H1 (cell line): ENCODE data around the gene TCF4. TPM values are rescaled to one million over a fixed set of nuclear protein-coding genes. Genes with fewer than 3 reads are reported as not detected.

ENCODE experiments used
- CTCF ChIA-PET: fragments of 300-600 bp; sonication (Branson Sonifier 250); formaldehyde crosslinking; loops from one replicate; lab custom pipeline; 2021; ENCODE audit not compliant: partially characterized antibody; lab: Charles Lee
- POLR2A ChIA-PET: fragments of 300-600 bp; sonication (Branson Sonifier 250); formaldehyde crosslinking; loops from one replicate; lab custom pipeline; 2021; ENCODE audit warnings: inconsistent platforms; ENCODE audit not compliant: partially characterized antibody; lab: Charles Lee
- DNase-seq, 2 experiments: peaks; one replicate each; pipeline versions ENCODE4 v3.0.0 to v3.0.0-alpha.2; 2010 to 2022; ENCODE audit warnings: low spot score in 2 of 2, low read depth in 1 of 2, mixed read lengths in 1 of 2
- FAIRE-seq: peaks from 2 replicates; lab custom pipeline; 2011; peaks lifted over from hg19 to GRCh38; lab: Jason Lieb, UNC
- H2AFZ ChIP-seq: 2 replicates; pipeline ENCODE4 v1.8.1; 2012; ENCODE audit warnings: low read length, inconsistent platforms
- H2AK5ac ChIP-seq: 2 replicates; pipeline ENCODE4 v1.6.1; 2013; ENCODE audit warnings: low read depth, low read length
- H2BK120ac ChIP-seq: replicated peaks from 2 replicates; pipeline ENCODE3; 2013; ENCODE audit warnings: low read depth, low read length, inconsistent platforms
- H2BK12ac ChIP-seq: 2 replicates; pipeline ENCODE4 v1.6.1; 2013; ENCODE audit warnings: low read depth, low read length
- H2BK15ac ChIP-seq: 2 replicates; pipeline ENCODE4 v1.6.1; 2013; ENCODE audit warnings: low read length
- H2BK20ac ChIP-seq: 2 replicates; pipeline ENCODE4 v1.6.1; 2013; ENCODE audit warnings: low read length
- H2BK5ac ChIP-seq: 2 replicates; pipeline ENCODE4 v1.6.1; 2013; ENCODE audit warnings: low read depth, low read length
- H3K14ac ChIP-seq: 2 replicates; pipeline ENCODE4 v1.6.1; 2013; ENCODE audit warnings: inconsistent platforms; ENCODE audit not compliant: insufficient read length
- H3K18ac ChIP-seq: 2 replicates; pipeline ENCODE4 v1.6.1; 2013; ENCODE audit warnings: low read length; ENCODE audit errors: extremely low read depth
- H3K23ac ChIP-seq: 2 replicates; pipeline ENCODE4 v1.6.1; 2013; ENCODE audit warnings: inconsistent platforms; ENCODE audit not compliant: insufficient read length
- H3K23me2 ChIP-seq: 2 replicates; pipeline ENCODE4 v1.6.1; 2013; ENCODE audit warnings: low read depth, low read length
- H3K27ac ChIP-seq: 2 replicates; pipeline ENCODE4 v1.6.1; 2011; ENCODE audit warnings: low read depth, low read length, inconsistent platforms
- H3K27me3 ChIP-seq, 4 experiments: replicated peaks in 1 of 4; 1 replicate in 1 of 4; 2 replicates in 3 of 4; pipeline versions ENCODE4 v1.6.1 to v1.8.1; 2011 to 2013; ENCODE audit warnings: low read length in 3 of 4, mild to moderate bottlenecking in 3 of 4, inconsistent platforms in 2 of 4, mixed read lengths in 2 of 4, moderate library complexity in 1 of 4; ENCODE audit not compliant: control insufficient read depth in 3 of 4, insufficient read depth in 3 of 4; ENCODE audit errors: extremely low read depth in 1 of 4
- H3K36me3 ChIP-seq, 4 experiments: 2 replicates each; pipeline versions ENCODE4 v1.6.1 to v1.8.1; 2011 to 2013; ENCODE audit warnings: mild to moderate bottlenecking in 4 of 4, low read length in 3 of 4, moderate library complexity in 2 of 4, control low read depth in 1 of 4, inconsistent platforms in 1 of 4; ENCODE audit not compliant: insufficient read depth in 4 of 4, control insufficient read depth in 2 of 4
- H3K4ac ChIP-seq: replicated peaks from 2 replicates; pipeline ENCODE3; 2013; ENCODE audit warnings: low read length, low read depth, mixed read lengths, inconsistent platforms; ENCODE audit not compliant: insufficient read length
- H3K4me1 ChIP-seq, 4 experiments: replicated peaks in 1 of 4; 1 replicate in 1 of 4; 2 replicates in 3 of 4; pipeline versions ENCODE4 v1.6.1 to v1.8.1; 2011 to 2013; ENCODE audit warnings: low read length in 3 of 4, inconsistent platforms in 2 of 4, mixed read lengths in 1 of 4; ENCODE audit not compliant: insufficient read depth in 4 of 4, control insufficient read depth in 3 of 4
- H3K4me2 ChIP-seq, 2 experiments: 2 replicates each; pipeline versions ENCODE4 v1.6.1 to v1.8.1; 2011 to 2013; ENCODE audit warnings: low read depth in 2 of 2, low read length in 2 of 2, control low read depth in 1 of 2, inconsistent platforms in 1 of 2, mild to moderate bottlenecking in 1 of 2; ENCODE audit not compliant: insufficient read depth in 1 of 2
- H3K4me3 ChIP-seq, 4 experiments: fragments of 200-600, 300-600 bp in 1 of 4; sonication (generic), shearing (Covaris generic), sonication (Bioruptor Twin) in 1 of 4; 2 replicates each; pipeline versions ENCODE4 v1.5.1 to v1.8.1; 2011 to 2016; ENCODE audit warnings: low read length in 4 of 4, low read depth in 3 of 4, control low read depth in 2 of 4, inconsistent platforms in 2 of 4, mild to moderate bottlenecking in 2 of 4, mixed read lengths in 1 of 4, moderate library complexity in 1 of 4; ENCODE audit not compliant: insufficient read depth in 2 of 4; ENCODE audit errors: extremely low read depth in 1 of 4
- H3K56ac ChIP-seq: replicated peaks from 2 replicates; pipeline ENCODE3; 2013; ENCODE audit warnings: low read depth, mild to moderate bottlenecking, mixed read lengths, low read length, inconsistent platforms; ENCODE audit not compliant: insufficient read length
- H3K79me1 ChIP-seq: 2 replicates; pipeline ENCODE4 v1.6.1; 2013; ENCODE audit warnings: low read depth, low read length, control low read depth
- H3K79me2 ChIP-seq, 2 experiments: 2 replicates each; pipeline versions ENCODE4 v1.6.1 to v1.8.1; 2012 to 2013; ENCODE audit warnings: low read length in 2 of 2, mild to moderate bottlenecking in 2 of 2, inconsistent platforms in 1 of 2; ENCODE audit not compliant: insufficient read depth in 2 of 2, control insufficient read depth in 1 of 2
- H3K9ac ChIP-seq, 4 experiments: replicated peaks in 1 of 4; 1 replicate in 1 of 4; 2 replicates in 3 of 4; pipeline versions ENCODE4 v1.6.1 to v1.8.1; 2011 to 2013; ENCODE audit warnings: low read depth in 3 of 4, low read length in 3 of 4, control low read depth in 2 of 4, mild to moderate bottlenecking in 2 of 4, moderate library complexity in 2 of 4, inconsistent platforms in 1 of 4; ENCODE audit errors: extremely low read depth in 1 of 4
- H3K9me3 ChIP-seq, 2 experiments: 2 replicates each; pipeline versions ENCODE4 v1.6.1 to v1.8.1; 2012 to 2013; ENCODE audit warnings: mild to moderate bottlenecking in 2 of 2, moderate library complexity in 2 of 2, control low read depth in 1 of 2, inconsistent platforms in 1 of 2, low read depth in 1 of 2, low read length in 1 of 2, mixed read lengths in 1 of 2; ENCODE audit not compliant: insufficient read depth in 2 of 2
- H4K20me1 ChIP-seq, 2 experiments: replicated peaks in 1 of 2; 2 replicates each; pipeline versions ENCODE3 to v1.8.1; 2011 to 2013; ENCODE audit warnings: inconsistent platforms in 2 of 2, low read length in 2 of 2, mild to moderate bottlenecking in 1 of 2; ENCODE audit not compliant: insufficient read depth in 2 of 2, control insufficient read depth in 1 of 2
- H4K5ac ChIP-seq: 2 replicates; pipeline ENCODE4 v1.6.1; 2013; ENCODE audit warnings: low read length, low read depth, mixed read lengths, inconsistent platforms; ENCODE audit not compliant: insufficient read length
- H4K8ac ChIP-seq: 2 replicates; pipeline ENCODE4 v1.8.0; 2013; ENCODE audit warnings: mild to moderate bottlenecking, moderate library complexity, low read length, inconsistent platforms; ENCODE audit not compliant: insufficient read depth; ENCODE audit errors: extremely low read depth
- H4K91ac ChIP-seq: replicated peaks from 2 replicates; pipeline ENCODE3; 2013; ENCODE audit warnings: low read length, mixed read lengths, inconsistent platforms; ENCODE audit not compliant: insufficient read length
- CBX8 ChIP-seq: fragments of 300-800, 300-1000 bp; sonication (generic); IDR thresholded peaks from 2 replicates; pipeline ENCODE4 v1.7.1; 2016; ENCODE audit warnings: low read depth, low read length, borderline replicate concordance
- GABPA ChIP-seq: IDR thresholded peaks from 2 replicates; pipeline ENCODE4 v1.6.1; 2011; ENCODE audit warnings: mild to moderate bottlenecking, low read length, moderate library complexity, borderline replicate concordance; ENCODE audit not compliant: insufficient read depth
- PHF8 ChIP-seq: fragments of 200-600 bp; sonication (generic); conservative IDR thresholded peaks from 2 replicates; pipeline ENCODE4 v1.7.1; 2012; ENCODE audit warnings: low read depth, mild to moderate bottlenecking, inconsistent platforms, low read length, moderate library complexity
- SP4 ChIP-seq: IDR thresholded peaks from 2 replicates; pipeline ENCODE4 v1.6.1; 2012; ENCODE audit warnings: low read length, inconsistent platforms
- WGBS, 2 experiments: shearing (Covaris generic) in 1 of 2; methylation state at CpG; one replicate each; pipeline versions ENCODE4 v1.1.6 to v1.1.7; 2013 to 2015; ENCODE audit warnings: low lambda C conversion rate in 2 of 2, mixed read lengths in 2 of 2, inconsistent platforms in 1 of 2, low coverage in 1 of 2, missing lambda C conversion rate in 1 of 2; ENCODE audit not compliant: insufficient replicate concordance in 2 of 2, insufficient coverage in 1 of 2, insufficient read length in 1 of 2; ENCODE audit errors: extremely low coverage in 1 of 2, missing lambda C conversion rate in 1 of 2; 5-methylcytosine and 5-hydroxymethylcytosine counted together
- polyA plus RNA-seq, 7 experiments: library from polyadenylated mRNA; depleted of rRNA in 3 of 7; stranded (reverse) in 5 of 7; unstranded in 2 of 7; fragments of >200 nt in 5 of 7; fragments of 200-250 nt in 2 of 7; gene quantifications; 1 replicate in 5 of 7; 2 replicates in 1 of 7; 4 replicates in 1 of 7; pipeline versions ENCODE4 v1.2.1 to v1.2.3, GENCODE V29; 2011 to 2013; ENCODE audit warnings: missing spikeins in 2 of 7, mixed read lengths in 2 of 7
- total RNA-seq: library from RNA; stranded (reverse); fragmentation: NEBNext Ultra II Directional; extraction: Animal tissue kit (Norgen Biotek cat#: 25700); gene quantifications from 2 replicates; pipeline ENCODE4 v1.2.1, GENCODE V29; 2021

TCF4 gene
- total and polyA plus RNA-seq, 2 of the 8 experiments (the other 6 are each of a cell fraction or from before 2014, with no cell fraction given), result 59.3 to 118 TPM

DNA sequence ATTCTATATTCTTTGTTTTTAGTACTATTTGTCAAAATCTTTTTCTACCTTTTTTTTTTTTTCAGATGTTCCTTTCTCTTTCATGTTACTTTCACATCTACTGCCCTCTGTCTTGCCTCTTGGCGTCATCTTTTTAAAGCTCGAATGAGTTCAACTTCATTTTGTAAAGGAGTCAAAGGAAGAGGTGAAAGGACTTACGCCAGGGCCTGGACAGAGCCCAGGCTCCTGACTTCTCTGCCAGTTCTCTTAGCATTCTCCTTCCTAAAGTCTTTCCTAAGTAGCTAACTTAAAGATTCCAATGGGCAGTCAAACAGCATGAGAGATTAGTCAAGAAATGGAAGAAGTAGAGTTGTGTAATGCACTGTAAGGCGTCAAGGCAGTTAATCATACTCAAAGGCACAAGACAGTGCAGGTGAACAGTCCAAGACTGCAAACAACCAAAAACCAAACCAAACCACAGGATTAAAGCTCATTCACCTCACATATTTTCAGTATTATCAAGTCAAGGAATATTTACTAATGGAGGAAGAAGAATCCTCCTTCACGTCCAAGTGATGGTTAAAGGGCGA, 301.7 kb downstream of the TCF4 start:
- POLR2A ChIA-PET, result no interaction called here
- Histone ChIP-seq H2BK15ac (no peak overlapping the region), H3K23me2 (no peaks in the 10 kb centered on the region), H3K79me1 (peaks cover 5% of the 10 kb centered on the region), H2BK120ac (no peak overlapping the region), H3K27ac (no peak overlapping the region), H2AFZ (no peak overlapping the region), H3K4me1 (peaks cover 0 to 7% (median 4%) of the 10 kb centered on the region in 4 experiments; a peak in 4 of 7 replicates), H4K8ac (no peak overlapping the region), H3K9me3 (no peaks in the 10 kb centered on the region), H3K23ac (no peak overlapping the region), H4K5ac (no peak overlapping the region), H2BK12ac (no peak overlapping the region), H4K91ac (no peak overlapping the region), H3K36me3 (no peaks in the 10 kb centered on the region), H3K56ac (no peak overlapping the region), H2BK20ac (no peak overlapping the region), H3K4me3 (no peak overlapping the region), H2AK5ac (no peak overlapping the region), H3K27me3 (no peaks in the 10 kb centered on the region), H2BK5ac (no peak overlapping the region), H3K79me2 (peaks cover 0 to 40% of the 10 kb centered on the region in 2 experiments; a peak in 1 of 4 replicates), H3K9ac (no peak overlapping the region), H3K4me2 (no peak overlapping the region), H3K18ac (no peak overlapping the region), H4K20me1 (peaks cover 0 to 3% of the 10 kb centered on the region in 2 experiments), H3K14ac (no peak overlapping the region), H3K4ac (no peak overlapping the region)
- DNase-seq (no peak), FAIRE-seq (no peak)
- WGBS, 2 experiments, result 89% methylated on average over 6 of the region's 6 CpGs; no CpG with 5 or more reads in 1 of the 2 experiments
- TF ChIP-seq CBX8 (no peak), PHF8 (no peak), SP4 (no peak), GABPA (no peak)
- CTCF ChIA-PET, result interaction anchor here (0.6 to 4.8 kb wide), 6 partner anchors 12 to 553 kb away, joined by 3 to 27 read pairs (median 4); no protein-coding TSS in a partner anchor
